GM18519 (cell line): ENCODE results near the gene P2RY12.
"Not testable (repeated sequence)": the region's sequence is repeated elsewhere in the genome, so short reads cannot be mapped to it uniquely, and the experiment has no call there.

Source experiments
- ATAC-seq: cut with Tn5 transposase; IDR thresholded peaks from one replicate; pipeline ENCODE4 v1.9.1; 2021; ENCODE audit warnings: mild to moderate bottlenecking, moderate library complexity; ENCODE audit not compliant: unreplicated experiment, low FRiP score

The P2RY12 gene

GRCh38 chr3:151393941-151394340 is 9.4 kb upstream of the P2RY12 start:
- no peak for ATAC-seq

GRCh38 chr3:151393146-151393830 is 8.7 kb upstream of the P2RY12 start:
- ATAC-seq: no peak

- ATAC-seq: not testable (repeated sequence)
Measured at GRCh38 chr3:151392191-151392590, 7.6 kb upstream of the P2RY12 start.

- no peak for ATAC-seq
Measured at GRCh38 chr3:151391720-151392119, 7.2 kb upstream of the P2RY12 start.

- no peak for ATAC-seq
Measured at GRCh38 chr3:151387842-151388241, 3.3 kb upstream of the P2RY12 start.

- ATAC-seq: no peak
Measured at GRCh38 chr3:151387432-151387831, 2.9 kb upstream of the P2RY12 start.

- no peak for ATAC-seq
Measured at GRCh38 chr3:151386056-151386455, 1.5 kb upstream of the P2RY12 start.

- no peak for ATAC-seq
Measured at GRCh38 chr3:151383956-151384355, 597 bp downstream of the P2RY12 start.

- no peak for ATAC-seq
Measured at GRCh38 chr3:151383111-151383510, 1.4 kb downstream of the P2RY12 start.

- peak; percentile 25 for ATAC-seq
Measured at GRCh38 chr3:151382671-151383070, 1.9 kb downstream of the P2RY12 start.

GRCh38 chr3:151379083-151379734 is 5.3 kb downstream of the P2RY12 start:
- no peak for ATAC-seq

- no peak for ATAC-seq
Measured at GRCh38 chr3:151377768-151378385, 6.7 kb downstream of the P2RY12 start.

- no peak for ATAC-seq
Measured at GRCh38 chr3:151372063-151372820, 12.3 kb downstream of the P2RY12 start.

- no peak for ATAC-seq
Measured at GRCh38 chr3:151371526-151371925, 13.0 kb downstream of the P2RY12 start.

- no peak for ATAC-seq
Measured at GRCh38 chr3:151367448-151367847, 17.1 kb downstream of the P2RY12 start.

- ATAC-seq: no peak
Measured at GRCh38 chr3:151366993-151367392, 17.6 kb downstream of the P2RY12 start.

- ATAC-seq: no peak
Measured at GRCh38 chr3:151362751-151363174, 21.8 kb downstream of the P2RY12 start.

GRCh38 chr3:151357463-151357850 is 27.1 kb downstream of the P2RY12 start:
- ATAC-seq: no peak

- ATAC-seq: no peak
Measured at GRCh38 chr3:151356794-151357462, 27.6 kb downstream of the P2RY12 start.

- peak; percentile 14 for ATAC-seq
Measured at GRCh38 chr3:151351648-151352047, 32.9 kb downstream of the P2RY12 start.
